ENCODE data around the gene IVD.

DNA sequence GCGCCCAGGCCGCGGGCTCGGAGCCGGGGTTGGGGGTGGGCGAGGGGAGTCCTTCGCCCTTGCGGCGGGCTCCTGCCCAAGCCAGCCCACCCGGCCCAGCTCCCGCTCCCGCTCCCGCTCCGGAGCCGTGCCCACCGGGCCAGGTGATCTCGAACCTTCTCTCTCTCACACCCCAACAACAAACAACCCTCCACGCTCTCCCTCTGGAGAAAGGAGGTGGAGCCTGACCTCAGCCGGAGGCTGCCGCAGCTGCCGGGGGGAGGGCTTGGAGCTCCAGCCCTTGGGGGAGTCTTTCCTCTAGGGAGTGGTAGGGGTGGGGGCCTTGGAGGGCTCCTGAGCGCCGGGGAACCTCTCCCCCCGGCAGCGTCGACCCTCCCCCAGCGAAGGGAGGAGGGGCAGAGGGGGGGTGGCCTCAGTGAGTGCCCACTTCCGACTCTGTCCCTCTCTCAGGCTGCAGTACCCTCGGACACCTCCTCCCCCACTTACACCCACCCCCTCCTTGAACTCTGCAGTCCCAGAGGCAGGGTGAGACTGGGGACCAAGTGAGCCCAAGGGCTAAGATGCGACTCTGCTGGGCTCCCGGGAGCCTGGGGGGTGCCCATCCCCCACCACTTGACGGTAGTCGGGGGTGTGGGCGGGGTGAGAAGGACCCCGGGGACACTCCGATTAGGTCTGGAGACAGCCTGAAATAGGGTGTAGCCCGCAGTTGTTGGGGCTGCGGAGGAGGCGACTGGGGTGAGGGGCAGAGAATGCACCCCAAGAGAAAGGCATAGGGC lies 30.7 kb downstream of the IVD start:
- TF ChIP-seq, protein P1, sequence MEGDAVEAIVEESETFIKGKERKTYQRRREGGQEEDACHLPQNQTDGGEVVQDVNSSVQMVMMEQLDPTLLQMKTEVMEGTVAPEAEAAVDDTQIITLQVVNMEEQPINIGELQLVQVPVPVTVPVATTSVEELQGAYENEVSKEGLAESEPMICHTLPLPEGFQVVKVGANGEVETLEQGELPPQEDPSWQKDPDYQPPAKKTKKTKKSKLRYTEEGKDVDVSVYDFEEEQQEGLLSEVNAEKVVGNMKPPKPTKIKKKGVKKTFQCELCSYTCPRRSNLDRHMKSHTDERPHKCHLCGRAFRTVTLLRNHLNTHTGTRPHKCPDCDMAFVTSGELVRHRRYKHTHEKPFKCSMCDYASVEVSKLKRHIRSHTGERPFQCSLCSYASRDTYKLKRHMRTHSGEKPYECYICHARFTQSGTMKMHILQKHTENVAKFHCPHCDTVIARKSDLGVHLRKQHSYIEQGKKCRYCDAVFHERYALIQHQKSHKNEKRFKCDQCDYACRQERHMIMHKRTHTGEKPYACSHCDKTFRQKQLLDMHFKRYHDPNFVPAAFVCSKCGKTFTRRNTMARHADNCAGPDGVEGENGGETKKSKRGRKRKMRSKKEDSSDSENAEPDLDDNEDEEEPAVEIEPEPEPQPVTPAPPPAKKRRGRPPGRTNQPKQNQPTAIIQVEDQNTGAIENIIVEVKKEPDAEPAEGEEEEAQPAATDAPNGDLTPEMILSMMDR (IDR thresholded peaks at IDR 0.05): no peak
- TF ChIP-seq TCF12 (IDR thresholded peaks at IDR 0.05): no peak
- TF ChIP-seq, protein P2, sequence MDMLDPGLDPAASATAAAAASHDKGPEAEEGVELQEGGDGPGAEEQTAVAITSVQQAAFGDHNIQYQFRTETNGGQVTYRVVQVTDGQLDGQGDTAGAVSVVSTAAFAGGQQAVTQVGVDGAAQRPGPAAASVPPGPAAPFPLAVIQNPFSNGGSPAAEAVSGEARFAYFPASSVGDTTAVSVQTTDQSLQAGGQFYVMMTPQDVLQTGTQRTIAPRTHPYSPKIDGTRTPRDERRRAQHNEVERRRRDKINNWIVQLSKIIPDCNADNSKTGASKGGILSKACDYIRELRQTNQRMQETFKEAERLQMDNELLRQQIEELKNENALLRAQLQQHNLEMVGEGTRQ (IDR thresholded peaks at IDR 0.05; ENCODE audit: borderline replicate concordance, low read depth, low read length): no peak

Data from SK-N-SH (cell line).